ENCODE data around the gene PRODH.
"Not testable (repeated sequence)": the region's sequence is repeated elsewhere in the genome, so short reads cannot be mapped to it uniquely, and the experiment has no call there.

- TF ChIP-seq CTCF, POLR2A (IDR thresholded peaks at IDR 0.05): not testable (repeated sequence)
Measured at GRCh38 chr22:18961201-18961600, 25.1 kb upstream of the PRODH start.
